Nephron (organoid): ENCODE data around the gene TMA7.

Source experiments
- H3K27ac Mint-ChIP-seq, 3 experiments: 2 replicates each; pipeline ENCODE4 v1.8.0; 2020; ENCODE audit warnings: mixed read lengths in 3 of 3, mild to moderate bottlenecking in 2 of 3, moderate library complexity in 1 of 3
- H3K27me3 Mint-ChIP-seq: 2 replicates; pipeline ENCODE4 v1.8.0; 2021; ENCODE audit warnings: low read depth, mild to moderate bottlenecking, moderate library complexity, mixed read lengths
- H3K36me3 Mint-ChIP-seq: 2 replicates; pipeline ENCODE4 v1.8.0; 2020; ENCODE audit warnings: low read depth, mixed read lengths
- H3K4me1 Mint-ChIP-seq: 2 replicates; pipeline ENCODE4 v1.8.0; 2020; ENCODE audit warnings: mixed read lengths
- H3K4me3 Mint-ChIP-seq, 3 experiments: 2 replicates each; pipeline ENCODE4 v1.8.0; 2020; ENCODE audit warnings: mild to moderate bottlenecking in 3 of 3, mixed read lengths in 3 of 3, moderate library complexity in 2 of 3
- H3K9me3 Mint-ChIP-seq: 2 replicates; pipeline ENCODE4 v1.8.0; 2020; ENCODE audit warnings: mixed read lengths
- CTCF ChIP-seq, 3 experiments: fragments of 200-600 bp; sonication (generic); IDR thresholded peaks; one replicate each; pipeline ENCODE4 v1.5.0; 2021; ENCODE audit warnings: antibody characterized with exemption in 3 of 3; ENCODE audit not compliant: unreplicated experiment in 3 of 3

The TMA7 gene

GRCh38 chr3:48468329-48468731 is 28.3 kb downstream of the TMA7 start:
- Mint-ChIP-seq H3K9me3 (no peaks in the 10 kb centered on the region), H3K27ac (peak overlapping the region; percentile 3 to 41 (median 27)), H3K4me1 (peaks cover 29% of the 10 kb centered on the region), H3K27me3 (no peaks in the 10 kb centered on the region), H3K4me3 (peak overlapping the region in 2 of 3 experiments; percentile 8 to 48), H3K36me3 (peaks cover 3% of the 10 kb centered on the region)
- TF ChIP-seq CTCF (IDR thresholded peaks at IDR 0.05; ENCODE audit: unreplicated experiment in 3 of 3) = no peak

GRCh38 chr3:48469046-48469915 is 29.2 kb downstream of the TMA7 start:
- Mint-ChIP-seq H3K36me3 (peaks cover 3% of the 10 kb centered on the region), H3K27ac (peak overlapping the region in 2 of 3 experiments; percentile 30 to 61), H3K27me3 (no peaks in the 10 kb centered on the region), H3K9me3 (no peaks in the 10 kb centered on the region), H3K4me1 (peaks cover 33% of the 10 kb centered on the region), H3K4me3 (peak overlapping the region; percentile 51 to 58 (median 52))
- TF ChIP-seq CTCF (IDR thresholded peaks at IDR 0.05; ENCODE audit: unreplicated experiment in 3 of 3) = no peak

- Mint-ChIP-seq H3K4me1 (peaks cover 38% of the 10 kb centered on the region), H3K27ac (peak overlapping the region; percentile 10 to 61 (median 30)), H3K9me3 (no peaks in the 10 kb centered on the region), H3K27me3 (no peaks in the 10 kb centered on the region), H3K36me3 (peaks cover 3% of the 10 kb centered on the region), H3K4me3 (peak overlapping the region; percentile 34 to 74 (median 59))
- no peak for TF ChIP-seq CTCF (IDR thresholded peaks at IDR 0.05; ENCODE audit: unreplicated experiment in 3 of 3)
These were observed 30.2 kb downstream of the TMA7 start for GRCh38 chr3:48470286-48470685.

DNA sequence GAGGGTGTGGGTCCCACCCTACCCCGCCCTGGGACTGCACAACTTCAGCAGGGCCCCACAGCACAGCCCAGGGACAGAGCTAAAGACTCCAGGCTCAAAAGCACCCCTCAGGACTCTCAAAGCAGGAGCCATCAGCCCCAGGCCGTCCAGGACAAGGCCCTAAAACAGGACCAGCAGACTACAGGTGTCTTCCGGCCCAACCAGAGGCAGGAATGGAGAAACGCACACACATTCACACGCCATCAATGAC is 32.5 kb downstream of the TMA7 start:
- H3K36me3 Mint-ChIP-seq = peaks cover 3% of the 10 kb centered on the region
- peak overlapping the region; percentile 97 to 99 (median 98) for H3K27ac Mint-ChIP-seq
- no peak for TF ChIP-seq CTCF (IDR thresholded peaks at IDR 0.05; ENCODE audit: unreplicated experiment in 3 of 3)
- peak overlapping the region; percentile 95 to 96 (median 95) for H3K4me3 Mint-ChIP-seq
- H3K4me1 Mint-ChIP-seq = peaks cover 32% of the 10 kb centered on the region
- no peaks in the 10 kb centered on the region for H3K9me3 Mint-ChIP-seq
- H3K27me3 Mint-ChIP-seq = no peaks in the 10 kb centered on the region

- peak overlapping the region; percentile 95 to 96 (median 95) for H3K4me3 Mint-ChIP-seq
- H3K9me3 Mint-ChIP-seq = no peaks in the 10 kb centered on the region
- H3K27ac Mint-ChIP-seq = peak overlapping the region; percentile 97 to 99 (median 98)
- TF ChIP-seq CTCF (IDR thresholded peaks at IDR 0.05; ENCODE audit: unreplicated experiment in 3 of 3) = peak in 2 of 3 experiments; percentile 21 to 51
- H3K4me1 Mint-ChIP-seq = peaks cover 27% of the 10 kb centered on the region
- H3K27me3 Mint-ChIP-seq = no peaks in the 10 kb centered on the region
- H3K36me3 Mint-ChIP-seq = peaks cover under 1% of the 10 kb centered on the region
These were observed 33.0 kb downstream of the TMA7 start for GRCh38 chr3:48472923-48473616.
